Kidney epithelial cell (primary cell): ENCODE results near the gene GABRA1. TPM values are rescaled to one million over a fixed set of nuclear protein-coding genes. Genes with fewer than 3 reads are reported as not detected.

ENCODE experiments used
- DNase-seq: peaks from one replicate; pipeline ENCODE4 v3.0.0-alpha.2; 2010; ENCODE audit warnings: low read depth
- H3K27me3 ChIP-seq: 2 replicates; pipeline ENCODE4 v1.6.0; 2011; ENCODE audit warnings: low read length; ENCODE audit not compliant: control insufficient read depth, insufficient read depth
- H3K36me3 ChIP-seq: 2 replicates; pipeline ENCODE4 v1.5.1; 2011; ENCODE audit warnings: low read length; ENCODE audit not compliant: control insufficient read depth, insufficient read depth
- H3K4me3 ChIP-seq: 2 replicates; pipeline ENCODE4 v1.5.1; 2011; ENCODE audit warnings: low read depth, mild to moderate bottlenecking, control low read depth, low read length
- total RNA-seq: library from RNA; depleted of rRNA; stranded (reverse); fragments of >200 nt; gene quantifications from 2 replicates; pipeline ENCODE4 v1.2.3, GENCODE V29; 2015
- TF ChIP-seq, protein P1 (sequence below): IDR thresholded peaks from 2 replicates; pipeline ENCODE4 v1.5.1; 2011; ENCODE audit warnings: mild to moderate bottlenecking, moderate library complexity, low read length, control low read depth, inconsistent platforms; ENCODE audit not compliant: insufficient read depth, poor library complexity, severe bottlenecking

GABRA1 gene
- total RNA-seq, 1 donor from 2014 or later, result not detected

DNA sequence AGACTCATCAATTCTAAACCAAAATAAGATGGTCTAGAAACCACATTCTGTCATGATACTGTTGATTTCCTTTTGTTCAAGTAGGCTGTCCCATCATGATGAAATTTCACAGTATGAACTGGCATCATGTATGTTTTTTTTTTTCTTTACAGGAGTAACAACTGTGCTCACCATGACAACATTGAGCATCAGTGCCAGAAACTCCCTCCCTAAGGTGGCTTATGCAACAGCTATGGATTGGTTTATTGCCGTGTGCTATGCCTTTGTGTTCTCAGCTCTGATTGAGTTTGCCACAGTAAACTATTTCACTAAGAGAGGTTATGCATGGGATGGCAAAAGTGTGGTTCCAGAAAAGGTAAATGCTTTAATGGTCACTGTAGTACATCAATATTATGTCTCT, 47.6 kb downstream of the GABRA1 start:
- H3K4me3 ChIP-seq, result no peak overlapping the region
- H3K27me3 ChIP-seq, result no peaks in the 10 kb centered on the region
- TF ChIP-seq, protein P1, sequence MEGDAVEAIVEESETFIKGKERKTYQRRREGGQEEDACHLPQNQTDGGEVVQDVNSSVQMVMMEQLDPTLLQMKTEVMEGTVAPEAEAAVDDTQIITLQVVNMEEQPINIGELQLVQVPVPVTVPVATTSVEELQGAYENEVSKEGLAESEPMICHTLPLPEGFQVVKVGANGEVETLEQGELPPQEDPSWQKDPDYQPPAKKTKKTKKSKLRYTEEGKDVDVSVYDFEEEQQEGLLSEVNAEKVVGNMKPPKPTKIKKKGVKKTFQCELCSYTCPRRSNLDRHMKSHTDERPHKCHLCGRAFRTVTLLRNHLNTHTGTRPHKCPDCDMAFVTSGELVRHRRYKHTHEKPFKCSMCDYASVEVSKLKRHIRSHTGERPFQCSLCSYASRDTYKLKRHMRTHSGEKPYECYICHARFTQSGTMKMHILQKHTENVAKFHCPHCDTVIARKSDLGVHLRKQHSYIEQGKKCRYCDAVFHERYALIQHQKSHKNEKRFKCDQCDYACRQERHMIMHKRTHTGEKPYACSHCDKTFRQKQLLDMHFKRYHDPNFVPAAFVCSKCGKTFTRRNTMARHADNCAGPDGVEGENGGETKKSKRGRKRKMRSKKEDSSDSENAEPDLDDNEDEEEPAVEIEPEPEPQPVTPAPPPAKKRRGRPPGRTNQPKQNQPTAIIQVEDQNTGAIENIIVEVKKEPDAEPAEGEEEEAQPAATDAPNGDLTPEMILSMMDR, result no peak
- no peak for DNase-seq
- H3K36me3 ChIP-seq, result no peaks in the 10 kb centered on the region

DNA sequence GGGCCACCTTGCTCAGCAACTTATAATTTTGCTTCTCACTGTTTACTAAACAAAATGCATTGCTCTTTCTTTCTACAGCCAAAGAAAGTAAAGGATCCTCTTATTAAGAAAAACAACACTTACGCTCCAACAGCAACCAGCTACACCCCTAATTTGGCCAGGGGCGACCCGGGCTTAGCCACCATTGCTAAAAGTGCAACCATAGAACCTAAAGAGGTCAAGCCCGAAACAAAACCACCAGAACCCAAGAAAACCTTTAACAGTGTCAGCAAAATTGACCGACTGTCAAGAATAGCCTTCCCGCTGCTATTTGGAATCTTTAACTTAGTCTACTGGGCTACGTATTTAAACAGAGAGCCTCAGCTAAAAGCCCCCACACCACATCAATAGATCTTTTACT, 49.1 kb downstream of the GABRA1 start:
- no peak overlapping the region for H3K4me3 ChIP-seq
- no peak for DNase-seq
- no peaks in the 10 kb centered on the region for H3K27me3 ChIP-seq
- no peaks in the 10 kb centered on the region for H3K36me3 ChIP-seq
- TF ChIP-seq, protein P1, result no peak

DNA sequence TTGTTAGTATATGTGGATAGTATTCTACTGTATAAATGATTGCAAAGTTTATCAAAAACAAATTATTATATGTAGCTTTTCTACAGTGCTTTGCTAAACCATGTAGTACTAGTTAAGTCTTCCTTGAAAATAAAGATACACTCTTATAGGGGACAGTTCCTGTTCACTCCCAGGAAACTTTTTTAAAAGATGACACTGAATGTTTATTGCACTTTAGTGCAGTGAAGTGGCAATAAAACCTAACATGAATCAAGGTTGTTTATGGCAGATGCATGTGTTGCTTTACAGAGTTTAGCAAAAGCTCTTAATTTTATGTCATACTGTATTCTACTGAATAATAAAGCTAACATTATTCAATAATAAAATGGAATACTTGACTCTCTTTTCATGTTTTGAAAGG, 51.7 kb downstream of the GABRA1 start:
- TF ChIP-seq, protein P1, result no peak
- no peaks in the 10 kb centered on the region for H3K27me3 ChIP-seq
- no peak for DNase-seq
- no peak overlapping the region for H3K4me3 ChIP-seq
- H3K36me3 ChIP-seq, result no peaks in the 10 kb centered on the region

DNA sequence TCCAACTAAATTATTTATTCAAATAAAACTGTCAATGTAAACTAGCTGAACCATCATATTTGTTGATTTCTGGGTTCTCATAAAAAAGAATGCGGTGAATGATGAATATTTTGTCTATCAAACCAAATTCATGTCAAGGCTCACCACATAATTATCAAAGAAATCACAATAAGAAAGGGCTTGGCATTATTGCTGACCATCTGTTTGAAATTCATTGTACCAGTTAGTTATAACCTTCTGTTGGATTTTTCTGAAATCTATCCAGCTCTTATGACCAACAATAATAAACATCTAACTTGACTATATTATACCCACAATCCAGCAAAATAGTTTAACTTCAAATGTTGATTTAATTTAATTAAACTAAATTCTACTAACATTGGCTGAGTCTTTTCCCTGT, 53.1 kb downstream of the GABRA1 start:
- TF ChIP-seq, protein P1, result no peak
- Histone ChIP-seq H3K27me3 (no peaks in the 10 kb centered on the region), H3K36me3 (no peaks in the 10 kb centered on the region), H3K4me3 (no peak overlapping the region)
- DNase-seq, result no peak

DNA sequence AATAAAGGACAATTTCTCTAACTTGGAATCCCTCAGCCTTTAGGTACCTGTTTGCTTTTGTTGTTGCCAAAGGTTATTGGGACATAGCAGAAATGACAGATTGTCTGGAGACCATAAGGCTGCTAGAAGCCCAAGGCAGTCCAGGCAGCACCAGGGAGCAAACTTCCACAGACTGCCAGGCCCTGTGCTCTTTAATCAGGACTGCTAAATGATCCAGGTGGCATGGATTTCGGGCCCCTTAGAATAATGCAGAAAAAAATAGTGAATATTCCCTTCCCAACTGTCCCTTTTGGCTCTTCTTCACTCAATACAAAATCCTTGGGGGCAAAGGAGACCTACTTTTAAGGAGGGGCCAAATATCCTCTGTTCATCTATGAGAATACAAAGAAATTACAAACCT, 73.9 kb downstream of the GABRA1 start:
- TF ChIP-seq, protein P1, result no peak
- Histone ChIP-seq H3K36me3 (no peaks in the 10 kb centered on the region), H3K27me3 (no peaks in the 10 kb centered on the region), H3K4me3 (no peak overlapping the region)
- no peak for DNase-seq

DNA sequence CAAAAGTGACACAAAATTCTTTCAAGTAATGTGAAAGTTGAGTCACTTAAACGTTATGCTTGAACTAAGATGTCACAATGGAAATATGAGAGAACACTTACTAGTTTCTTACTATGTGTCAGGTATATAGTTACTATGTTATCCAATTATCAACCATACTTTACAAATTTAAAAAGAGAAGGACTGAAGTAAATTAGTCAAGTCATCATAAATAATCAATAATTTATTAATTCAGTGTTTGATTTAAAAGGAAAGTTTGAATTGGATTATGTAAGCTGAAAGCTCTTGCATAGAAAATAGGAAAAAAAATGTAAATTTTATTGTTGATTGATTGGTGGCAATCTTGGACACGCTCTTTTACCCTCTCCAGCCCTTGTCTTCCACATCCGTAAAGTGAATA, 76.3 kb downstream of the GABRA1 start:
- DNase-seq, result no peak
- TF ChIP-seq, protein P1, result no peak
- Histone ChIP-seq H3K4me3 (no peak overlapping the region), H3K27me3 (no peaks in the 10 kb centered on the region), H3K36me3 (no peaks in the 10 kb centered on the region)
